ENCODE measurements around the gene LAPTM5. TPM values are rescaled to one million over a fixed set of nuclear protein-coding genes. Genes with fewer than 3 reads are reported as not detected.

The LAPTM5 gene
- total and polyA plus RNA-seq, 2 of the 8 experiments (the other 6 are each of a cell fraction or from before 2014, with no cell fraction given) = 0.37 to 1.4 TPM

DNA sequence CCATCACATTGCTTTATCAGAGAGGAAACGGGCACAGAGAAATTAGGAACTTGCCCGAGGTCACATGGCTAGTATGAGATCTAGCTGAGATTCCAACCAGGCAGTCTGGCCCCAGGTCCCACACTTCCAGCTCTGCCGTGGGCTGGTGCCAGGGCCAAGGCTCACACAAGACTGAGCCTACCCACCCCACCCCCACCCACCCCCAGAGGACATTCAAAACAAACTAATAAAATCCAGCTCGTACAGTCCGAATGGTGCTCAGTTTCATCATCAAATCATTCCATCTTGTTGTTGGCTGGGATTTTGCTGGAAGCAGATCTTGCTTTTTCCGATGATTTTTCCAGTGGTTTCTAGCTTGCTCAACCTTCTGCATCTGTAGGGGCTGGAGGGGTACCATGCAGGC, 62.1 kb downstream of the LAPTM5 start:
- H3K56ac ChIP-seq (replicated peaks; ENCODE audit: insufficient read length, low read depth, low read length) = no peak overlapping the region
- no peaks in the 10 kb centered on the region for H3K9me3 ChIP-seq (ENCODE audit: insufficient read depth in 2 of 2, low read depth in 1 of 2, low read length in 1 of 2)
- no peak for FAIRE-seq
- no peak overlapping the region for H2BK15ac ChIP-seq (ENCODE audit: low read length)
- no peak overlapping the region for H2BK120ac ChIP-seq (replicated peaks; ENCODE audit: low read depth, low read length)
- no peak for DNase-seq (ENCODE audit: low read depth in 1 of 2, low spot score in 2 of 2)
- no peak overlapping the region for H3K4me3 ChIP-seq (ENCODE audit: extremely low read depth in 1 of 4, insufficient read depth in 2 of 4, low read depth in 3 of 4, low read length in 4 of 4)
- H2BK5ac ChIP-seq (ENCODE audit: low read depth, low read length) = no peak overlapping the region
- H4K5ac ChIP-seq (ENCODE audit: insufficient read length, low read depth, low read length) = no peak overlapping the region
- H3K4me2 ChIP-seq (ENCODE audit: insufficient read depth in 1 of 2, low read depth in 2 of 2, low read length in 2 of 2) = no peak overlapping the region
- POLR2A ChIA-PET (ENCODE audit: partially characterized antibody) = no interaction called here
- no peak overlapping the region for H2BK20ac ChIP-seq (ENCODE audit: low read length)
- no peak overlapping the region for H4K91ac ChIP-seq (replicated peaks; ENCODE audit: insufficient read length, low read length)
- H3K79me2 ChIP-seq (ENCODE audit: control insufficient read depth in 1 of 2, insufficient read depth in 2 of 2, low read length in 2 of 2) = no peaks in the 10 kb centered on the region
- peaks cover 0 to 6% (median 2%) of the 10 kb centered on the region in 4 experiments; a peak in 6 of 7 replicates for H3K4me1 ChIP-seq (replicated peaks in 1 of 4; ENCODE audit: control insufficient read depth in 3 of 4, insufficient read depth in 4 of 4, low read length in 3 of 4)
- no peak overlapping the region for H2BK12ac ChIP-seq (ENCODE audit: low read depth, low read length)
- H3K79me1 ChIP-seq (ENCODE audit: low read depth, low read length) = no peaks in the 10 kb centered on the region
- no peaks in the 10 kb centered on the region for H3K36me3 ChIP-seq (ENCODE audit: control insufficient read depth in 2 of 4, insufficient read depth in 4 of 4, low read length in 3 of 4)
- no peak overlapping the region for H2AK5ac ChIP-seq (ENCODE audit: low read depth, low read length)
- no peak overlapping the region; the same call in 1 of the 2 replicates for H4K8ac ChIP-seq (ENCODE audit: extremely low read depth, insufficient read depth, low read length)
- H3K9ac ChIP-seq (replicated peaks in 1 of 4; ENCODE audit: extremely low read depth in 1 of 4, low read depth in 3 of 4, low read length in 3 of 4) = no peak overlapping the region
- peaks cover 7% of the 10 kb centered on the region; the same call in 1 of the 2 replicates for H3K23me2 ChIP-seq (ENCODE audit: low read depth, low read length)
- WGBS, 2 experiments (ENCODE audit: extremely low coverage in 1 of 2, insufficient coverage in 1 of 2, insufficient read length in 1 of 2, insufficient replicate concordance in 2 of 2, low coverage in 1 of 2, low lambda C conversion rate in 2 of 2, missing lambda C conversion rate in 1 of 2) = 87% methylated on average over 6 of the region's 6 CpGs; no CpG with 5 or more reads in 1 of the 2 experiments
- H3K27ac ChIP-seq (ENCODE audit: low read depth, low read length) = no peak overlapping the region
- H3K4ac ChIP-seq (replicated peaks; ENCODE audit: insufficient read length, low read depth, low read length) = no peak overlapping the region
- H3K18ac ChIP-seq (ENCODE audit: extremely low read depth, low read length) = no peak overlapping the region
- no peaks in the 10 kb centered on the region for H3K27me3 ChIP-seq (replicated peaks in 1 of 4; ENCODE audit: control insufficient read depth in 3 of 4, extremely low read depth in 1 of 4, insufficient read depth in 3 of 4, low read length in 3 of 4)
- H3K14ac ChIP-seq (ENCODE audit: insufficient read length) = no peak overlapping the region
- CTCF ChIA-PET (ENCODE audit: partially characterized antibody) = interaction anchor here (0.8 kb wide), 1 partner anchor 584 kb away, joined by 3 read pairs; no protein-coding TSS in a partner anchor
- no peak overlapping the region for H2AFZ ChIP-seq (ENCODE audit: low read length)
- H3K23ac ChIP-seq (ENCODE audit: insufficient read length) = no peak overlapping the region
- H4K20me1 ChIP-seq (replicated peaks in 1 of 2; ENCODE audit: control insufficient read depth in 1 of 2, insufficient read depth in 2 of 2, low read length in 2 of 2) = no peaks in the 10 kb centered on the region
- no peak for TF ChIP-seq CHD1 (IDR thresholded peaks at IDR 0.05; ENCODE audit: low read depth, low read length)
- TF ChIP-seq TCF12 (IDR thresholded peaks at IDR 0.05; ENCODE audit: low read depth, low read length) = no peak
- no peak for TF ChIP-seq EP300 (IDR thresholded peaks at IDR 0.05; ENCODE audit: borderline replicate concordance in 1 of 2, low read depth in 2 of 2, low read length in 2 of 2)
- TF ChIP-seq TBP (IDR thresholded peaks at IDR 0.05; ENCODE audit: low read depth, low read length) = no peak
- no peak for TF ChIP-seq SUZ12 (IDR thresholded peaks at IDR 0.05; ENCODE audit: low read length)
- TF ChIP-seq CTBP2 (IDR thresholded peaks at IDR 0.05; ENCODE audit: borderline replicate concordance, insufficient read depth, insufficient read length, low read length) = no peak
- no peak for TF ChIP-seq BACH1 (IDR thresholded peaks at IDR 0.05; ENCODE audit: low read length)
- TF ChIP-seq KDM4A (IDR thresholded peaks at IDR 0.05; ENCODE audit: low read depth, low read length, severe bottlenecking) = no peak
- no peak for TF ChIP-seq KDM5A (IDR thresholded peaks at IDR 0.05; ENCODE audit: low read length)
- TF ChIP-seq EZH2 (IDR thresholded peaks at IDR 0.05; ENCODE audit: low read depth, low read length, severe bottlenecking) = no peak
- no peak for TF ChIP-seq GTF2F1 (IDR thresholded peaks at IDR 0.05; ENCODE audit: borderline replicate concordance, low read depth, low read length)
- TF ChIP-seq BCL11A (IDR thresholded peaks at IDR 0.05; ENCODE audit: low read depth in 2 of 2, low read length in 2 of 2) = no peak
- TF ChIP-seq YY1 (IDR thresholded peaks at IDR 0.05; ENCODE audit: low read depth, low read length) = no peak
- TF ChIP-seq ZNF274 (IDR thresholded peaks at IDR 0.05; ENCODE audit: borderline replicate concordance, extremely low read depth, low read length) = no peak
- TF ChIP-seq CREB1 (IDR thresholded peaks at IDR 0.05) = no peak
